Bronchial epithelial cell (primary cell): ENCODE results near the gene MANF. TPM values are rescaled to one million over a fixed set of nuclear protein-coding genes. Genes with fewer than 3 reads are reported as not detected.

Experiments
- DNase-seq: peaks from one replicate; pipeline ENCODE4 v3.0.0-alpha.2; 2010; ENCODE audit warnings: low read depth
- FAIRE-seq: peaks from 2 replicates; lab custom pipeline; 2011; peaks lifted over from hg19 to GRCh38; lab: Jason Lieb, UNC
- H3K27me3 ChIP-seq: 2 replicates; pipeline ENCODE4 v1.5.1; 2011; ENCODE audit warnings: low read length; ENCODE audit not compliant: control insufficient read depth, insufficient read depth
- H3K36me3 ChIP-seq: 2 replicates; pipeline ENCODE4 v1.5.1; 2011; ENCODE audit warnings: low read length; ENCODE audit not compliant: control insufficient read depth, insufficient read depth
- H3K4me3 ChIP-seq: 2 replicates; pipeline ENCODE4 v1.5.1; 2011; ENCODE audit warnings: mild to moderate bottlenecking, low read depth, low read length, control low read depth
- total RNA-seq: library from RNA; depleted of rRNA; stranded (reverse); fragments of >200 nt; gene quantifications from 2 replicates; pipeline ENCODE4 v1.2.1, GENCODE V29; 2014
- TF ChIP-seq, protein P1 (sequence below): IDR thresholded peaks from 2 replicates; pipeline ENCODE4 v1.5.1; 2011; ENCODE audit warnings: mild to moderate bottlenecking, moderate library complexity, low read length, control low read depth, inconsistent platforms; ENCODE audit not compliant: insufficient read depth, severe bottlenecking

The MANF gene
- total RNA-seq, 1 donor from 2014 or later = 315 TPM

GRCh38 chr3:51379746-51380455 is 5.2 kb upstream of the MANF start:
- Histone ChIP-seq H3K27me3 (no peaks in the 10 kb centered on the region), H3K36me3 (no peaks in the 10 kb centered on the region), H3K4me3 (no peak overlapping the region)
- FAIRE-seq (no peak), DNase-seq (no peak)
- TF ChIP-seq, protein P1, sequence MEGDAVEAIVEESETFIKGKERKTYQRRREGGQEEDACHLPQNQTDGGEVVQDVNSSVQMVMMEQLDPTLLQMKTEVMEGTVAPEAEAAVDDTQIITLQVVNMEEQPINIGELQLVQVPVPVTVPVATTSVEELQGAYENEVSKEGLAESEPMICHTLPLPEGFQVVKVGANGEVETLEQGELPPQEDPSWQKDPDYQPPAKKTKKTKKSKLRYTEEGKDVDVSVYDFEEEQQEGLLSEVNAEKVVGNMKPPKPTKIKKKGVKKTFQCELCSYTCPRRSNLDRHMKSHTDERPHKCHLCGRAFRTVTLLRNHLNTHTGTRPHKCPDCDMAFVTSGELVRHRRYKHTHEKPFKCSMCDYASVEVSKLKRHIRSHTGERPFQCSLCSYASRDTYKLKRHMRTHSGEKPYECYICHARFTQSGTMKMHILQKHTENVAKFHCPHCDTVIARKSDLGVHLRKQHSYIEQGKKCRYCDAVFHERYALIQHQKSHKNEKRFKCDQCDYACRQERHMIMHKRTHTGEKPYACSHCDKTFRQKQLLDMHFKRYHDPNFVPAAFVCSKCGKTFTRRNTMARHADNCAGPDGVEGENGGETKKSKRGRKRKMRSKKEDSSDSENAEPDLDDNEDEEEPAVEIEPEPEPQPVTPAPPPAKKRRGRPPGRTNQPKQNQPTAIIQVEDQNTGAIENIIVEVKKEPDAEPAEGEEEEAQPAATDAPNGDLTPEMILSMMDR = no peak

DNA sequence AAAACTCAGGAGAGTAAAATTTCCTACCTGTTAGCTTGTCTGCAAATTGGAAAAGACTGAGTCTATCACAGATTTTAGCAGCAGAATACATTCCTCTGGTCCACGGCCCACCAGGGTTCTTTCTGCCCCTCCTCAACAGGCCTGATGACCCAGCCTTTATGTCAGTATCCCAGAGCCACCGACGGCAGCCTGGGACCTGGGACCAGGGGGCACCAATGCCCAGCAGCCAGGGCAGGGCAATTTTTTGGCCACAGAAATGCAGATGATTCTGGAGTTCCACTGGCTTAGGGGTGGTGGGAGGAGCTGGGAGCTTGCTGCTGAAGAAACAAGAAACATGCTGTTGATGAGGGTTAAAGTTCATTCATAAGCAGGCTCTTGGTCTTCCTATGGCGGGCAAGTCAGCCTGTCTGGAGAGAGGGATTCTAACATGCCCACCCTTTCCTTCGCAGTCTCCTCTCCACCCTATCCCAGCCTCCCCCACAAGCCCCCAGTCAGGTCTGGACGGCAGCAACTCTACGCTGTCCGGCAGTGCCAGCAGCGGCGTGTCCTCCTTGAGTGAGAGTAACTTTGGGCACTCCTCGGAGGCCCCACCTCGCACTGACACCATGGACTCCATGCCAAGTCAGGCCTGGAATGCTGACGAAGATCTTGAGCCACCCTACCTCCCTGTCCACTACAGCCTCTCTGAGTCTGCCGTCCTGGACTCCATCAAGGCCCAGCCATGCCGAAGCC is 4.3 kb upstream of the MANF start:
- DNase-seq (no peak), FAIRE-seq (no peak)
- Histone ChIP-seq H3K27me3 (no peaks in the 10 kb centered on the region), H3K4me3 (no peak overlapping the region), H3K36me3 (no peaks in the 10 kb centered on the region)
- TF ChIP-seq, protein P1 = no peak

DNA sequence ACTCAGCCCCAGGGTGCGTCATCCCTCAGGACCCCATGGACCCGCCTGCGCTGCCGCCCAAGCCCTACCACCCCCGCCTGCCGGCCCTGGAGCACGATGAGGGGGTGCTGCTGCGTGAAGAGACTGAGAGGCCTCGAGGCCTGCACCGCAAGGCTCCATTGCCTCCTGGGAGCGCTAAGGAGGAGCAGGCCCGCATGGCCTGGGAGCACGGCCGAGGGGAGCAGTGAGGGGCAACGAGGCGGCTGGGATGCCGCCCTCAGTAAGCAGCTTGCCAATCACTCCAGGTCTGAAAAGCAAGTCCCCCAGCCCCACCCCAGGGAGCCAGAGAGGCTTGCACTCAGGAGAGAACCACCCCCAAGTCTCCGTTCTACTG is 3.8 kb upstream of the MANF start:
- Histone ChIP-seq H3K36me3 (no peaks in the 10 kb centered on the region), H3K4me3 (no peak overlapping the region), H3K27me3 (no peaks in the 10 kb centered on the region)
- no peak for DNase-seq
- TF ChIP-seq, protein P1 = no peak
- FAIRE-seq = no peak

GRCh38 chr3:51382076-51382745 is 2.9 kb upstream of the MANF start:
- FAIRE-seq = no peak
- Histone ChIP-seq H3K27me3 (no peaks in the 10 kb centered on the region), H3K4me3 (no peak overlapping the region), H3K36me3 (peaks cover 3% of the 10 kb centered on the region)
- DNase-seq = no peak
- TF ChIP-seq, protein P1 = no peak

DNA sequence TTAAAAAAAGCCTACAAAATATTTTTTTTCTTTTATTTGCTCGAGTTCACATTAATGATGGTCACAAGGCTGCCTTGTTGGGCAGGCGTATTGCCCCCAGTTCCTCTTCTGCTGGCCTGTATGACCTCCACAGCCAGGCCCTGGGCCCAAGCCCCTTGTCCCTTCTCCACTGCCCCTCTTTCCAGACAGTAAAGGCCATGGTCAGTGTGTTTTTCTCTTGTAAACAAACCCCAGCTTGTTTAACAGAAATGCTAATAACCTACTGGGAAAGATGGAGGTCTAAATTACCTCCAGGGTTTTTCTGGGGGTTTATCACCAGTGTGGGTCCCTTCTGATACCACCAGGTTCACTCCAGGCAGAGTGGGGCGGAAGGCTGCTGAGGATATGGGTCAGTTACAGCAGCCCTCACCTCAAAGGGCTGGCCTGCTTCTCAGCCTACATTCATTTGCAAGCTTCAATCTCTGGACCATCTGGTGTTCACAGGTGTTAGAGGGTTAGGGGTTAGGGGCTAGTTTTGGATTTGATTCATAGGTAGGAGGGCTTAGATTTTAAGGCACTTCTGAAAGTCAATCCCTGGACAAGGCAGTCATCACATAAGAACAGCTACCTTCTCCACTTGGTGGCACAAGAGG is 2.0 kb upstream of the MANF start:
- FAIRE-seq (no peak), DNase-seq (no peak)
- Histone ChIP-seq H3K36me3 (peaks cover 7% of the 10 kb centered on the region), H3K4me3 (no peak overlapping the region), H3K27me3 (no peaks in the 10 kb centered on the region)
- TF ChIP-seq, protein P1 = no peak
